ENCODE measurements around the gene MAOB. TPM values are rescaled to one million over a fixed set of nuclear protein-coding genes. Genes with fewer than 3 reads are reported as not detected.

Gene MAOB
- total RNA-seq, 1 donor from 2014 or later: 126 TPM

- ATAC-seq (no peak), DNase-seq (ENCODE audit: missing footprints) (no peak)
- intact Hi-C loops (cut with DNase I): no loop called here
These were observed 74.0 kb downstream of the MAOB start for GRCh38 chrX:43808231-43808630.

DNA sequence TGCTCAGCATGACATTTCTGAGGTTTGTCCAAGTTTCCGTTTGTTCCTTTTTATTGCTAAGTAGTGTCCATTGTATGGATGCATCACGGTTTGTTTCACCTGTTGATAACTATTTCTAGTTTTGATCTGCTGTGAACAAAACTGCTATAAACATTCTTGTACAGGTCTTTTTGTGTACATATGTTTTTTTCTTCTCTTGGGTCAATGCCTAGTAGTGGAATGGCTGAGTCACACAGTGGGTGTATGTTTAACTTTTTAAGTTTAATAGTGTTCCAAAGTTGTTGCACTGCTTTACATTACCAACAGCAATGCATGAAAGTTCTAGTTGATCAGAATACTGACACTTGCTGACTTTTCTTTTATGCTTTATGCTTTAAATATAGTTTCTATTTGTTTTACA is 76.7 kb downstream of the MAOB start:
- intact Hi-C loops (cut with DNase I): no loop called here
- DNase-seq (ENCODE audit: missing footprints): no peak
- ATAC-seq: no peak

- intact Hi-C loops (cut with DNase I): no loop called here
- ATAC-seq: no peak
- DNase-seq (ENCODE audit: missing footprints): no peak
These were observed 78.2 kb downstream of the MAOB start for GRCh38 chrX:43804021-43804420.

GRCh38 chrX:43785930-43786591 is 96.2 kb downstream of the MAOB start:
- DNase-seq (ENCODE audit: missing footprints) (no peak), ATAC-seq (no peak)
- intact Hi-C loops (cut with DNase I): no loop called here

GRCh38 chrX:43758044-43758443 is 124.2 kb downstream of the MAOB start:
- intact Hi-C loops (cut with DNase I): no loop called here
- ATAC-seq (no peak), DNase-seq (ENCODE audit: missing footprints) (no peak)

DNA sequence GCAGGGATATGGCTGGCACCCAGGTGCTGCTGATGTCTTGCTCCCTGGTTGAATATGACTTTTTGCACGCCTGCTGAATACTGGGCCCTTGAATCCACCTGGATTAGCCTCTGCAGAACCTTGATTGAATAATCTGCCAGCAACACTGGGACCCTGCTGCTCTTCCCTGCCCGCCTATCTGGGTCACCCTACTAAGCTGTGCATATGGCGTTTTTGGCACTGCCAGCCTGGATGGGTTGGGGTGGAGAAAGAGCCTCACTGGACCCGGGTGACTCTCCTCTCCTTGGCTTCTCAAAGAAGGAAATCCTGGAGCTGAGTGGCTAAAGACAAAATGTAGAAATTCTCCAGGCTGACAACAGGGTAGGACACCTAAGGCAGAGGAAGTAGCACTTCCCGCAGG is 126.2 kb downstream of the MAOB start:
- intact Hi-C loops (cut with DNase I): no loop called here
- DNase-seq (ENCODE audit: missing footprints) (no peak), ATAC-seq (no peak)

DNA sequence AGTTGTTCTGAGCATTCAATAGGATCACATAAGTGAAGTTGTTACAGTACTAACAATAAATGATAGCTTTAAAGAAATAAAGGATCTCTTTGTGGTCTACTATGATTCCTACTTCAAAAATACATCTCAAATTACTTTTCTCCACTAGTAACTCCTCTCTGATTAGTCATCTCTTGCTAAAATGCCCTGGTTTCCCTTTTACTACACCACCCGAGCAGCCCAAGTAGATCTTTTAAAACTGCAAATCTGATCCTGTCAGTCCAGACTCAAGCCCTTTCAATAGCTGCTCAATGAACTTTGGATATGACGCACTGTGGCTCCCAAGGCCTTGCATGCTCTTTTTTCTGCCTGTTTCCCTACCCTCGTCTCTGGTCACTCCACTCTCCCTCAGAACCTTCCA is 128.6 kb downstream of the MAOB start:
- intact Hi-C loops (cut with DNase I): no loop called here
- ATAC-seq: no peak
- no peak for DNase-seq (ENCODE audit: missing footprints)

GRCh38 chrX:43750248-43750676 is 132.0 kb downstream of the MAOB start:
- intact Hi-C loops (cut with DNase I): loop anchor here (1.0 kb wide), 1 partner anchor 191 kb away; no protein-coding TSS in a partner anchor
- no peak for DNase-seq (ENCODE audit: missing footprints)
- ATAC-seq: peak; percentile 86

GRCh38 chrX:43747476-43747875 is 134.8 kb downstream of the MAOB start:
- intact Hi-C loops (cut with DNase I): no loop called here
- ATAC-seq (no peak), DNase-seq (ENCODE audit: missing footprints) (no peak)

- DNase-seq (ENCODE audit: missing footprints): no peak
- intact Hi-C loops (cut with DNase I): no loop called here
- no peak for ATAC-seq
These were observed 136.1 kb downstream of the MAOB start for GRCh38 chrX:43745938-43746721.

- no peak for ATAC-seq
- intact Hi-C loops (cut with DNase I): loop anchor here (5.0 kb wide), 1 partner anchor 37 kb away; no protein-coding TSS in a partner anchor
These were observed 138.0 kb downstream of the MAOB start for GRCh38 chrX:43744284-43744683.

GRCh38 chrX:43743100-43743822 is 139.0 kb downstream of the MAOB start:
- DNase-seq (ENCODE audit: missing footprints) (no peak), ATAC-seq (no peak)
- intact Hi-C loops (cut with DNase I): loop anchor here (2.0 to 5.0 kb wide), 2 partner anchors 36 to 88 kb away; no protein-coding TSS in a partner anchor

More at GRCh38 chrX:43744284-43744683, 138.0 kb downstream of the MAOB start:
- no peak for DNase-seq (ENCODE audit: missing footprints)

GRCh38 chrX:43741843-43742573 is 140.2 kb downstream of the MAOB start:
- intact Hi-C loops (cut with DNase I): loop anchor here (2.0 to 5.0 kb wide), 2 partner anchors 35 to 87 kb away; no protein-coding TSS in a partner anchor
- ATAC-seq (peak; percentile 92), DNase-seq (ENCODE audit: missing footprints) (no peak)

DNA sequence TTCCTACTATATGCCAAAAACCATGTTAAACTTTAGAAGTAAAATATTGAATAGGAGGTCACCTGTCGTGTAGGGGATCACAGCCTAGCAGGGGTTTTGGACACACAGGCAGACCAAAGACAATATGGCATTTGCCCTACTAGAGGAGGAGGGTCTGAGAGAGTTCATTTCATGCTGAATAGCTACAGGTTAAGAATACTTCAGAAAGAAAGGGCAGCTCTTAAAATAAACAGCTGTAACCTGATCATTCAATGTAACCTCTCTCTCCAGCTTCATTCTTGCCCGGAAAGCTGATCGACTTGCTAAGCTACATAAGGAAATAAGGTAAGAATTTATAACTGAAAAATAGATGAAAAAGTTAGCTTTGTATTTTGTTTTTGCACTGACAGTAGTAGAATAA is 146.3 kb downstream of the MAOB start:
- ATAC-seq (no peak), DNase-seq (ENCODE audit: missing footprints) (no peak)
- intact Hi-C loops (cut with DNase I): no loop called here

DNA sequence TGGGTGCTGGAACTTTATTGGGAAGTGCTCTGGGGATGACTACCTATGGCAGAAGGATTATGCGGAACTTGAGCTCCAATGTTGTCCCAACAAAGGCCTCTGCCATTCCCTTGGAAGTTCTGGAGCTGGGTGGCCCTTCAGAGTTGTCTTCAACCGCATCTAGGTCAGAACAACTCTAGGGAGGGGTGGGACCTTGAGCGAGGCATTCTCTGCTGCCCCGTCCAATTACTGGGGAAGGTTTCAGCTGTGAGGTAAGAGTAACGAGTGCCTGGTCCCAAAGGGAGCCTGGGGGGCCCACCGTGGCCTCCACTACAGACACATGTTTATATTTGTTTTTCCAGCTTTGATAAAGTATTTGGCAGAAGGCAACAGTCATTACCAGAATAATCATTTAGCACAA is 146.7 kb downstream of the MAOB start:
- DNase-seq (ENCODE audit: missing footprints): no peak
- intact Hi-C loops (cut with DNase I): no loop called here
- ATAC-seq: no peak

DNA sequence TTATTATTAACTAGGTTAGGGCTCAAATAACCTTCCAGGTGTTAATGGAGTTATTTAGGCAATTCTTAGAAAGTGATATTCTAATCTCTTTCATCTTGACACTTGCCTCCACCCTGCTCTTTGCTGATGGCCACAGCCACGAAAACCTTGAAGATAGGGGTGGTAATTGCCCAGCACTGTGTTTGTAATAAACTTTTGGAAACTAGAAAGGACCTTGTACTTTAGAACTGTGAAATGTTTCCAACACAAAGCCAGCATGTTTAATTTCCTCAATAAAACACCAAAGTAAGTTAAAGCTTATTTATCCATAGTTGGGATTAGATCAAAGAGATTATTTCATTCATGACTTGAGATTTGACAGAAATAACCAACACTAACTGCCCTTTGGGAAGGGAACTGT is 147.8 kb downstream of the MAOB start:
- ATAC-seq: no peak
- intact Hi-C loops (cut with DNase I): no loop called here
- no peak for DNase-seq (ENCODE audit: missing footprints)

DNA sequence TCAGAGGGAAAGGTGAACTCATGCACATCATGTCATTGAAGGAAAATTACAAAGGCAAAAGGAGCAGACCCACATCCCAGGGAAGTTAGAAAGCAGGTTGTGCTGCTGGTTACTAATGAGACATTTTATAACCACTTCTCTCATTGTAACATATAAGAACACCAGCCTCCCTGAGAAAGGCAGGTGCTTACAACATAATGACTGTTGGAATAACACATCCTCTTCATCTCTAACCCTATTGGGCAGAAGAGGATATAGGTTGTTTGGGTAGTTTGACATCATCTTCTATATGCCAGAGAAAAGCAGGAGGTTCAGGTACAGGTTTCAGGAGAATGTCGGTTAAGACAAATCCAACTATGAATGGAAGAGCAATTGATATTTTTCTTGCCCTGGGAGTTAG is 148.6 kb downstream of the MAOB start:
- intact Hi-C loops (cut with DNase I): no loop called here
- DNase-seq (ENCODE audit: missing footprints): no peak

GRCh38 chrX:43731086-43731485 is 151.2 kb downstream of the MAOB start:
- intact Hi-C loops (cut with DNase I): no loop called here
- ATAC-seq: no peak
- no peak for DNase-seq (ENCODE audit: missing footprints)

More for the DNA sequence above, 148.6 kb downstream of the MAOB start:
- no peak for ATAC-seq

GRCh38 chrX:43728966-43729365 is 153.3 kb downstream of the MAOB start:
- DNase-seq (ENCODE audit: missing footprints): no peak
- intact Hi-C loops (cut with DNase I): no loop called here
- no peak for ATAC-seq
